GM19468 (cell line): ENCODE data around the gene CAMK2A.

Source experiments
- ATAC-seq: cut with Tn5 transposase; IDR thresholded peaks from one replicate; pipeline ENCODE4 v1.9.1; 2021; ENCODE audit warnings: mild to moderate bottlenecking, moderate library complexity, moderate number of reproducible peaks; ENCODE audit not compliant: unreplicated experiment; ENCODE audit errors: extremely low read depth

The CAMK2A gene

GRCh38 chr5:150286820-150287219 is 2.8 kb downstream of the CAMK2A start:
- ATAC-seq: no peak

- no peak for ATAC-seq
These were observed 4.5 kb downstream of the CAMK2A start for GRCh38 chr5:150285114-150285513.

- no peak for ATAC-seq
These were observed 5.3 kb downstream of the CAMK2A start for GRCh38 chr5:150284311-150284710.

GRCh38 chr5:150283904-150284303 is 5.7 kb downstream of the CAMK2A start:
- ATAC-seq: no peak

- no peak for ATAC-seq
These were observed 7.6 kb downstream of the CAMK2A start for GRCh38 chr5:150281987-150282386.

GRCh38 chr5:150279330-150280020 is 10.1 kb downstream of the CAMK2A start:
- no peak for ATAC-seq

- ATAC-seq: no peak
These were observed 10.7 kb downstream of the CAMK2A start for GRCh38 chr5:150278916-150279315.

- ATAC-seq: no peak
These were observed 11.4 kb downstream of the CAMK2A start for GRCh38 chr5:150278046-150278730.

- no peak for ATAC-seq
These were observed 12.5 kb downstream of the CAMK2A start for GRCh38 chr5:150277043-150277442.

- ATAC-seq: no peak
These were observed 14.8 kb downstream of the CAMK2A start for GRCh38 chr5:150274811-150275210.

GRCh38 chr5:150272531-150272930 is 17.0 kb downstream of the CAMK2A start:
- no peak for ATAC-seq

GRCh38 chr5:150271923-150272322 is 17.6 kb downstream of the CAMK2A start:
- no peak for ATAC-seq

GRCh38 chr5:150271296-150271692 is 18.3 kb downstream of the CAMK2A start:
- ATAC-seq: no peak

GRCh38 chr5:150270541-150271295 is 18.9 kb downstream of the CAMK2A start:
- no peak for ATAC-seq

GRCh38 chr5:150266871-150267291 is 22.7 kb downstream of the CAMK2A start:
- no peak for ATAC-seq

GRCh38 chr5:150265870-150266383 is 23.6 kb downstream of the CAMK2A start:
- ATAC-seq: no peak

GRCh38 chr5:150264667-150265603 is 24.6 kb downstream of the CAMK2A start:
- ATAC-seq: no peak

GRCh38 chr5:150263801-150264621 is 25.6 kb downstream of the CAMK2A start:
- ATAC-seq: no peak

- no peak for ATAC-seq
These were observed 26.2 kb downstream of the CAMK2A start for GRCh38 chr5:150263375-150263775.
